ENCODE measurements around the gene CTAG1A. TPM values are rescaled to one million over a fixed set of nuclear protein-coding genes. Genes with fewer than 3 reads are reported as not detected.
"Not testable (repeated sequence)": the region's sequence is repeated elsewhere in the genome, so short reads cannot be mapped to it uniquely, and the experiment has no call there.

The CTAG1A gene
- not detected for total RNA-seq
- long read RNA-seq = 0 reads

- ATAC-seq (ENCODE audit: poor library complexity); intact Hi-C loops (cut with DNase I); DNase-seq: not testable (repeated sequence)
Measured at GRCh38 chrX:154584585-154585183, at the start of gene CTAG1A. Gene CTAG1A, plus strand, starts transcription at chrX:154585133. Its CDS starts 74 bp downstream, at chrX:154585207.

GRCh38 chrX:154535892-154536291 is 49.0 kb upstream of the CTAG1A start:
- intact Hi-C loops (cut with DNase I) = no loop called here
- ATAC-seq (ENCODE audit: poor library complexity) = no peak
- no peak for DNase-seq

- DNase-seq (no peak), ATAC-seq (ENCODE audit: poor library complexity) (no peak)
- intact Hi-C loops (cut with DNase I) = no loop called here
Measured at GRCh38 chrX:154539077-154539476, 45.9 kb upstream of the CTAG1A start.

GRCh38 chrX:154540365-154540764 is 44.6 kb upstream of the CTAG1A start:
- ATAC-seq (ENCODE audit: poor library complexity); intact Hi-C loops (cut with DNase I): not testable (repeated sequence)

GRCh38 chrX:154540897-154541535 is 43.9 kb upstream of the CTAG1A start:
- DNase-seq (no peak), ATAC-seq (ENCODE audit: poor library complexity) (no peak)
- intact Hi-C loops (cut with DNase I) = no loop called here

More at GRCh38 chrX:154540365-154540764, 44.6 kb upstream of the CTAG1A start:
- not testable (repeated sequence) for DNase-seq

GRCh38 chrX:154541589-154541895 is 43.4 kb upstream of the CTAG1A start:
- intact Hi-C loops (cut with DNase I) = no loop called here
- no peak for ATAC-seq (ENCODE audit: poor library complexity)

GRCh38 chrX:154541896-154542722 is 42.8 kb upstream of the CTAG1A start:
- peak; percentile 61 for ATAC-seq (ENCODE audit: poor library complexity)
- DNase-seq = peak; percentile 83
- intact Hi-C loops (cut with DNase I) = no loop called here

More at GRCh38 chrX:154541589-154541895, 43.4 kb upstream of the CTAG1A start:
- DNase-seq = no peak

GRCh38 chrX:154542723-154543424 is 42.1 kb upstream of the CTAG1A start:
- no peak for ATAC-seq (ENCODE audit: poor library complexity)
- no peak for DNase-seq

GRCh38 chrX:154545673-154546274 is 39.2 kb upstream of the CTAG1A start:
- intact Hi-C loops (cut with DNase I) = no loop called here
- no peak for DNase-seq

More at GRCh38 chrX:154542723-154543424, 42.1 kb upstream of the CTAG1A start:
- intact Hi-C loops (cut with DNase I) = no loop called here

GRCh38 chrX:154546354-154547244 is 38.3 kb upstream of the CTAG1A start, which contains the start of gene G6PD:
Gene G6PD, minus strand, starts transcription at chrX:154546846. Its CDS starts 691 bp downstream, at chrX:154546155.
- DNase-seq = peak; percentile 84
- intact Hi-C loops (cut with DNase I) = no loop called here
- ATAC-seq (ENCODE audit: poor library complexity) = peak; percentile 87

More at GRCh38 chrX:154545673-154546274, 39.2 kb upstream of the CTAG1A start:
- ATAC-seq (ENCODE audit: poor library complexity) = no peak

GRCh38 chrX:154547245-154548027 is 37.5 kb upstream of the CTAG1A start, which contains the start of gene IKBKG:
Gene IKBKG, plus strand, starts transcription at chrX:154547620. Its CDS starts 4,383 bp downstream, at chrX:154552003.
- ATAC-seq (ENCODE audit: poor library complexity) (peak; percentile 95), DNase-seq (peak; percentile 93)
- intact Hi-C loops (cut with DNase I) = no loop called here

GRCh38 chrX:154548028-154548316 is 37.0 kb upstream of the CTAG1A start:
- ATAC-seq (ENCODE audit: poor library complexity) = no peak
- intact Hi-C loops (cut with DNase I) = no loop called here
- no peak for DNase-seq

GRCh38 chrX:154549766-154550165 is 35.2 kb upstream of the CTAG1A start:
- intact Hi-C loops (cut with DNase I) = no loop called here
- no peak for DNase-seq
- no peak for ATAC-seq (ENCODE audit: poor library complexity)

- DNase-seq; intact Hi-C loops (cut with DNase I); ATAC-seq (ENCODE audit: poor library complexity): not testable (repeated sequence)
Measured at GRCh38 chrX:154552112-154552806, 32.7 kb upstream of the CTAG1A start.

GRCh38 chrX:154558060-154558690 is 26.8 kb upstream of the CTAG1A start:
- DNase-seq; ATAC-seq (ENCODE audit: poor library complexity); intact Hi-C loops (cut with DNase I): not testable (repeated sequence)

GRCh38 chrX:154558896-154559295 is 26.0 kb upstream of the CTAG1A start:
- intact Hi-C loops (cut with DNase I); ATAC-seq (ENCODE audit: poor library complexity); DNase-seq: not testable (repeated sequence)

Measured in Right ventricle myocardium superior (tissue), 1 donor.